LNCaP clone FGC (cell line): ENCODE measurements around the gene SMARCA4.
"Not testable (repeated sequence)": the region's sequence is repeated elsewhere in the genome, so short reads cannot be mapped to it uniquely, and the experiment has no call there.

Experiments used
- DNase-seq: peaks from one replicate; pipeline ENCODE4 v3.0.0-alpha.2; 2011; ENCODE audit warnings: low read depth
- H3K4me3 ChIP-seq: 2 replicates; pipeline ENCODE4 v1.5.1; 2011; ENCODE audit warnings: mild to moderate bottlenecking, low read depth, low read length, control low read depth
- TF ChIP-seq, protein P1 (sequence below): IDR thresholded peaks from 2 replicates; pipeline ENCODE4 v1.5.1; 2012; ENCODE audit warnings: mild to moderate bottlenecking; ENCODE audit not compliant: control insufficient read depth, insufficient read depth; ENCODE audit errors: extremely low read depth

The SMARCA4 gene

DNA sequence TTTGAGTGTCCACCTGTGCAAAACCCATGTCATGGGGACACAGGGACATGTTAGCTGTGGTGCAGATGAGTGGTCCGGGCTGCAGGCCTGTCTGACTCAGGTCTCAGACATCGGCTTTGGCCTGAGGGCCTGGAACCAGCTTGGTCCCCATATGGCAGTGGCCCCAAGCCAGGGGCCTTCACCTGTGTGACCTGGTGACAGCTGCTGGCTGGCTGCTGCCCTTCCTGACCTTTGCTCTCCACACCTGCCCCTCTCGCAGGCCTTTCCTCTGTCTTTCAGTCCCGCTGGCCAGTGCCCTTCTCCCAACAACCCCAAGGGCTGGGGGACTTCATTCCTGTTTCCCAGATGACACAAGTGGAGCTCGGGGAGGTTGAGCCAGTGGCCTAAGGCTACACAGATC, 105.5 kb downstream of the SMARCA4 start:
- TF ChIP-seq, protein P1, sequence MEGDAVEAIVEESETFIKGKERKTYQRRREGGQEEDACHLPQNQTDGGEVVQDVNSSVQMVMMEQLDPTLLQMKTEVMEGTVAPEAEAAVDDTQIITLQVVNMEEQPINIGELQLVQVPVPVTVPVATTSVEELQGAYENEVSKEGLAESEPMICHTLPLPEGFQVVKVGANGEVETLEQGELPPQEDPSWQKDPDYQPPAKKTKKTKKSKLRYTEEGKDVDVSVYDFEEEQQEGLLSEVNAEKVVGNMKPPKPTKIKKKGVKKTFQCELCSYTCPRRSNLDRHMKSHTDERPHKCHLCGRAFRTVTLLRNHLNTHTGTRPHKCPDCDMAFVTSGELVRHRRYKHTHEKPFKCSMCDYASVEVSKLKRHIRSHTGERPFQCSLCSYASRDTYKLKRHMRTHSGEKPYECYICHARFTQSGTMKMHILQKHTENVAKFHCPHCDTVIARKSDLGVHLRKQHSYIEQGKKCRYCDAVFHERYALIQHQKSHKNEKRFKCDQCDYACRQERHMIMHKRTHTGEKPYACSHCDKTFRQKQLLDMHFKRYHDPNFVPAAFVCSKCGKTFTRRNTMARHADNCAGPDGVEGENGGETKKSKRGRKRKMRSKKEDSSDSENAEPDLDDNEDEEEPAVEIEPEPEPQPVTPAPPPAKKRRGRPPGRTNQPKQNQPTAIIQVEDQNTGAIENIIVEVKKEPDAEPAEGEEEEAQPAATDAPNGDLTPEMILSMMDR: no peak
- DNase-seq: no peak

DNA sequence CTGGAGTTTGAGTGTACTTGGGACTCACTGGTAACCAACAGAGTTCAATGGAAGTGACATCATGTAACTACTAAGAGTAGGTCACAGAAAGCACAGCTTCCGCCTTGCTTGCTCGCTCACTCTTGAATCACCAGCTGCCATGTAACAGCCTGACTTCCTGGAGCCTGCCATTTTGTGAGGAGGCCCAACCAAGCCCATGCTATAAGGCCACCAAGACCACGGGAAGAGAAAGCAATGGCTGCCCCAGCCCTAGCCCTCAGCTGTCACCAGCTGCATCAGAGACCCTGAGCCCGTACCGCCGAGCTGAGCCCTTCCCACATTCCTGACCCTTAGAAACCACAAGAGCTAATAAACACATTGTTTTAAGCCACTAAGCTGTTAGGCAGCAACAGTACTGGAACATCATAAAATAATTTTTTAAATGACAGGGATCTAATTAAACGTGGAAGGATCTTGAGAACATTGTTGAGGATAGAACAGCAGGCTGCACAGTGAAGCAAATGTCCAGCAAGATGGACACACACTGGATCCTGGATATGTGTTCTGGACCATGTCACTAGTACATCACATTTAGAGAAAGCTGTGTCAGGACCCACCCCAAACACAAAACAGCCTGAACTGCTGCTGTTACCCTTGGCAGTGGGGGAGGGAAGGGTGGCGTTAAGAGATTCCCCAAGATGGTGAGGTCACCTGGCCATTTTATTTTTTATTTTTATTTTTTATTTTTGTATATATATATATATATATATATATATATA, 106.7 kb downstream of the SMARCA4 start:
- no peak for DNase-seq
- TF ChIP-seq, protein P1: no peak
- H3K4me3 ChIP-seq: no peak overlapping the region

More for the DNA sequence above, 105.5 kb downstream of the SMARCA4 start:
- no peak overlapping the region for H3K4me3 ChIP-seq

DNA sequence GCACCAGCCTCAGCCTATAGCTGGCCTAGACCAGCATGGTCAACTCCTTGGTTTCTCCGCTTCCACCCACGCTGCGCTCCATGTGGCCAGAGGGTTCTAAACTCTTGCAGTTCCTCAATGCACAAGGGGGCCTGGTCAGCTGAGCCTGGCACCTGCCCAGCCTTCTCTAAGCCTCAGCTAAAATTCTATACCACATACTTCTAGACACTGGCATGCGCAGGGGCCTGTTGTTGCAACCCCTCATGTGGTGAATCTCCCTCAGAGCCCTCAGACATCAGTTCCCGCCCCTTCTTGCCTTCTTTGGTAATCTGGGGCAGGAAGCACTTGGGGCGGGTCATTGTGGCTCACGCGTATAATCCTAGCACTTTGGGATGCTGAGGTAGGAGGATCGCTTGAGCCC, 108.7 kb downstream of the SMARCA4 start:
- TF ChIP-seq, protein P1: no peak
- H3K4me3 ChIP-seq: no peak overlapping the region
- no peak for DNase-seq

DNA sequence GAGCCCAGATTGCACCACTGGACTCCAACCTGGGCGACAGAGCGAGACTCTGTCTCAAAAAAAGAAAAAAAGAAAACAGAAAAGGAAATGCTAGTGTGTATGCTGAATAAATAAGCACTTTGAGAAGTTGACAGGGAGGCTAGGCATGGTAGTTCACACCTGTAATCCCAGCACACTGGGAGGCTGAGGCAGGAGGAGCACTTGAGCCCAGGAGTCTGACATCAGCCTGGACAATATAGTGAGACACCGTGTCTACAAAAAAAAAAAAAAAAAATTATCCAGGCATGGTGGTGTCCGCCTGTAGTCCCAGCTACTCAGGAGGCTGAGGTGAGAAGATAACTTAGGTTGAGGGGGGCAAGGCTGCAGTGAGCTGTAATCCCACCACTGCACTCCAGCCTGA, 109.3 kb downstream of the SMARCA4 start:
- TF ChIP-seq, protein P1: no peak
- DNase-seq: no peak
- H3K4me3 ChIP-seq: no peak overlapping the region

DNA sequence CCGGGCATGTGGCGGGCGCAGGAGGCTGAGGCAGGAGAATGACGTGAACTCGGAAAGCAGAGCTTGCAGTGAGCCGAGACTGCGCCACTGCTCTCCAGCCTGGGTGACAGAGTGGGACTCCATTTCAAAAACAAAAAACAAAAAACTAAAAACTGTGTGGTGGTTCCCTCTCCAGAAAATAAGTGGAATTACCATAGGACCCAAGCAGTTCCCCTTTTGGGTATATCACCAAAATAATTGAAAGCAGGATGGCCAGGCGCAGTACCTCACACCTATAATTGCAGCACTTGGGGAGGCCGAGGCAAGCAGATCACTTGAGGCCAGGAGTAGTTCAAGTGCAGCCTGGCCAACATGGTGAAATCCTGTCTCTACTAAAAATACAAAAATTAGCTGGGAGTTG, 112.7 kb downstream of the SMARCA4 start:
- TF ChIP-seq, protein P1: no peak
- no peak for DNase-seq

DNA sequence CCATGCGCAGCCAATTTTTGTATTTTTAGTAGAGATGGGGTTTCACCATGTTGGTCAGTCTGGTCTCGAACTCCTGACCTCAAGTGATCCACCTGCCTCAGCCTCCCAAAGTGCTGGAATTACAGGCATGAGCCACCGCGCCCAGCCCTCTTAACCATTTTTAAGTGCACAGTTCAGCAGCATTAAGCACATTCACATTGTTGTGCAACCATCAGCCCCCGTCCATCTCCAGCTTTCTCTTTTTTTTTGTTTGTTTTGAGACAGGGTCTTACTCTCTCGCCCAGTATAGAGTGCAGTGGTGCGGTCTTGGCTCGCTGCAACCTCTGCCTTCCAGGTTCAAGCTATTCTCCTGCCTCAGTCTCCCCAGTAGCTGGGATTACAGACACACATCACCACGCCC, 116.0 kb downstream of the SMARCA4 start:
- not testable (repeated sequence) for H3K4me3 ChIP-seq, DNase-seq

More for the DNA sequence above, 112.7 kb downstream of the SMARCA4 start:
- H3K4me3 ChIP-seq: no peak overlapping the region

DNA sequence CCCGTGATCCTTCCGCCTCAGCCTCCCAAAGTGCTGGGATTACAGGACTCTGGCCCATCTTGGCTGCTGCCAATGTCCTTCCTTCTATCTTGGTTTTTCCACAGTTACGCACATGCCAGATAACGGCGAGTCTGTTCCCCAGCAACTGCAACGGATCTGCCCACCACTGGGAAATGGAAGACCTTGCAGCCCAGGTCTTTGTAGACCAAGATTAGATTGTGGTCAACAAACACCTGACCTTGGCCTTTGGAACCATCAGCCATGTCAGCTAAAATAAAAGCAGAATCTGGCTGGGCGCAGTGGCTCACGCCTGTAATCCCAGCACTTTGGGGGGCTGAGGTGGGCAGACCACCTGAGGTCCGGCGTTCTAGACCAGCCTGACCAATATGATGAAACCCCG, 118.1 kb downstream of the SMARCA4 start:
- TF ChIP-seq, protein P1: no peak
- no peak for DNase-seq
- no peak overlapping the region for H3K4me3 ChIP-seq
